ENCODE results near the gene CCDC18.
"Not testable (repeated sequence)": the region's sequence is repeated elsewhere in the genome, so short reads cannot be mapped to it uniquely, and the experiment has no call there.

CCDC18 gene

GRCh38 chr1:93180723-93181613 is at the start of gene CCDC18:
TSS of gene CCDC18 (plus strand) at chr1:93180724. CDS start at chr1:93183362, 2,638 bp downstream.
- DNase-seq (ENCODE audit: low read depth in 2 of 3, low spot score in 2 of 3) = peak in 1 of 3 experiments; percentile 37

- DNase-seq (ENCODE audit: low read depth in 2 of 3, low spot score in 2 of 3) = no peak
These were observed 47.9 kb upstream of the CCDC18 start for GRCh38 chr1:93132638-93133037.

GRCh38 chr1:93136445-93136844 is 44.1 kb upstream of the CCDC18 start:
- DNase-seq (ENCODE audit: low read depth in 2 of 3, low spot score in 2 of 3) = no peak

- DNase-seq (ENCODE audit: low read depth in 2 of 3, low spot score in 2 of 3) = no peak
These were observed 42.8 kb upstream of the CCDC18 start for GRCh38 chr1:93137604-93138292.

GRCh38 chr1:93140106-93140505 is 40.4 kb upstream of the CCDC18 start:
- no peak for DNase-seq (ENCODE audit: low read depth in 2 of 3, low spot score in 2 of 3)

- DNase-seq (ENCODE audit: low read depth in 2 of 3, low spot score in 2 of 3) = no peak
These were observed 38.4 kb upstream of the CCDC18 start for GRCh38 chr1:93142161-93142560.

GRCh38 chr1:93143136-93143535 is 37.4 kb upstream of the CCDC18 start:
- DNase-seq (ENCODE audit: low read depth in 2 of 3, low spot score in 2 of 3) = no peak

GRCh38 chr1:93143769-93144168 is 36.8 kb upstream of the CCDC18 start:
- no peak for DNase-seq (ENCODE audit: low read depth in 2 of 3, low spot score in 2 of 3)

GRCh38 chr1:93148001-93148400 is 32.5 kb upstream of the CCDC18 start:
- no peak for DNase-seq (ENCODE audit: low read depth in 2 of 3, low spot score in 2 of 3)

- DNase-seq (ENCODE audit: low read depth in 2 of 3, low spot score in 2 of 3) = no peak
These were observed 29.8 kb upstream of the CCDC18 start for GRCh38 chr1:93150729-93151128.

GRCh38 chr1:93151474-93151873 is 29.1 kb upstream of the CCDC18 start:
- no peak for DNase-seq (ENCODE audit: low read depth in 2 of 3, low spot score in 2 of 3)

- DNase-seq (ENCODE audit: low read depth in 2 of 3, low spot score in 2 of 3) = no peak
These were observed 27.7 kb upstream of the CCDC18 start for GRCh38 chr1:93152835-93153234.

GRCh38 chr1:93154898-93155297 is 25.6 kb upstream of the CCDC18 start:
- DNase-seq (ENCODE audit: low read depth in 2 of 3, low spot score in 2 of 3) = no peak

GRCh38 chr1:93155335-93155734 is 25.2 kb upstream of the CCDC18 start:
- DNase-seq (ENCODE audit: low read depth in 2 of 3, low spot score in 2 of 3) = no peak

- DNase-seq (ENCODE audit: low read depth in 2 of 3, low spot score in 2 of 3) = no peak
These were observed 21.2 kb upstream of the CCDC18 start for GRCh38 chr1:93159337-93159736.

- not testable (repeated sequence) for DNase-seq (ENCODE audit: low read depth in 2 of 3, low spot score in 2 of 3)
These were observed 17.2 kb upstream of the CCDC18 start for GRCh38 chr1:93163314-93163713.

GRCh38 chr1:93164816-93165215 is 15.7 kb upstream of the CCDC18 start:
- no peak for DNase-seq (ENCODE audit: low read depth in 2 of 3, low spot score in 2 of 3)

- DNase-seq (ENCODE audit: low read depth in 2 of 3, low spot score in 2 of 3) = not testable (repeated sequence)
These were observed 14.6 kb upstream of the CCDC18 start for GRCh38 chr1:93165895-93166294.

GRCh38 chr1:93167006-93167405 is 13.5 kb upstream of the CCDC18 start:
- DNase-seq (ENCODE audit: low read depth in 2 of 3, low spot score in 2 of 3) = no peak

GRCh38 chr1:93170141-93170678 is 10.3 kb upstream of the CCDC18 start:
- DNase-seq (ENCODE audit: low read depth in 2 of 3, low spot score in 2 of 3) = not testable (repeated sequence)

- no peak for DNase-seq (ENCODE audit: low read depth in 2 of 3, low spot score in 2 of 3)
These were observed 8.9 kb upstream of the CCDC18 start for GRCh38 chr1:93171549-93172034.

- DNase-seq (ENCODE audit: low read depth in 2 of 3, low spot score in 2 of 3) = no peak
These were observed 7.7 kb upstream of the CCDC18 start for GRCh38 chr1:93172778-93173177.
